Measurements from ENCODE around the gene PSD4. TPM values are rescaled to one million over a fixed set of nuclear protein-coding genes. Genes with fewer than 3 reads are reported as not detected.

Gene PSD4
- total RNA-seq, 2 donors from 2014 or later = 5.8 to 10.5 TPM

DNA sequence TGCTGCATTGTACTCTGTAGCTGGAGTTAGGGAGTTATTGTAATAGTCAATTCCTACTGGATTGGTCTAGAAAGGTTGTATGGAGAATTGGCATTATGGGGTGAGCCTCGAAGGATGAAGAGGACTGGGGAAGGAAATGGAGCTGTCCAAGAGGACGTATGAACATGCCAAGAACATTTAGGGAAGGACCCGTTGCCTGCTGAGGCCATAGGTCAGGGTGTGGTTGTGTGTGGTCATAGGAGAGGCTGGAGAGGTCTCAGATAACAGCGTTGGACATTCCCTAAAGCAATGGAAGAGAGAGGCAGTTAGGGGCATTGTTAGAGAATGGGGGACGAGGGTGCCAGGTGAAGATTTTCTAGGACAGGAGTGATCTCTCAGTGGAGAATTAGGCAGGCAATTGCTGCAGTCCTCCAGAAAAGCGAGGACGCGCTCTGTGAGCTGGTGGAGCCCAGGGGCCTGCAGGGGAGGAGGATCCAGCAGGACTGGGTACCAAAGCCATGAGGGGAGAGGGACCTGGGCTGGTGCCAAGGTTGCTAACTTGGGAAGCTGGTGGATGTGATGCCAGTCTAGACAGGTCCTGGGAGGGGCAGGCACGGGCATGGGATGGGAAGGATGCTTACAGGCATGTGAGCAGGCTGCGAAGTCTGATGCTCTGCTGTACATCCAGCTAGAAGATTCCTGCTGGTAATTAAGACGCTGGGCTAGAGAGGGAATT is 9.4 kb upstream of the PSD4 start:
- intact Hi-C loops (cut with DNase I) = no loop called here
- DNase-seq (ENCODE audit: low spot score) = peak; percentile 54

DNA sequence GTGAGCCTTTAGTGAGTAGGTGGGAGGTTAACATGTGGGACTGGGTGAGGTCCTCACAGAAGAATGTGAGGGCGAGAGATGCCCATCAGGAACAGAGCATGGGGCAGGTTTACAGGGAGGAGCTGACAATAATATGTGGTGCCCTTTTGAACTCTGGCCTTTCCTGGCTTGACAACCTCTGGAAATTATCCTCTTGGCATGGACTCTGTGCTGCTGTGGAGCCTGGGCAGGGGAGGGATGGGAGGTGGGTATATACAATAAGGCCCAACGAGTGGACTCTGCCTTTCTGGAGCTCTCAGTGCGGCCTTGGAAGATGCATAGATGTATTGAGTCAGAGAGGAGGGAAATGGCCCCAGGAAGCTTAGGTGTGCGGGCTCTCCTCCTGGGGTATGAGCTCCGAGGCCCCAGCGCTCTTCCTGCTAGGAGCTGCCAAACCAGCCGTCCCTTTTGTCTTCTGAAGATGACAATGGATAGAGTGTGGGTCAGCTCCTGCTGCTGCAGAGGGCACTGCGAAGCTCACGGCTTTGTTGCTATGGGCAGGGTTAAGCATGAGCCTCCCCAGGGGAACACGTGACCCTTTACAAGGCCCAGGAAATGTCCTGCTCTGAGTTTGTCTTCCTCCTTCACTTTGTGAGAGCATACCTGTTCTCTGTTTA is 8.7 kb upstream of the PSD4 start:
- intact Hi-C loops (cut with DNase I) = no loop called here
- DNase-seq (ENCODE audit: low spot score) = peak; percentile 23

- intact Hi-C loops (cut with DNase I) = no loop called here
- peak; percentile 34 for DNase-seq (ENCODE audit: low spot score)
These were observed 7.6 kb upstream of the PSD4 start for GRCh38 chr2:113166187-113166645.

GRCh38 chr2:113167115-113167932 is 6.4 kb upstream of the PSD4 start:
- intact Hi-C loops (cut with DNase I) = no loop called here
- DNase-seq (ENCODE audit: low spot score) = peak; percentile 75

GRCh38 chr2:113167962-113168340 is 5.8 kb upstream of the PSD4 start:
- intact Hi-C loops (cut with DNase I) = no loop called here
- peak; percentile 9 for DNase-seq (ENCODE audit: low spot score)

- intact Hi-C loops (cut with DNase I) = no loop called here
- DNase-seq (ENCODE audit: low spot score) = peak; percentile 24
These were observed 4.7 kb upstream of the PSD4 start for GRCh38 chr2:113169002-113169530.

- intact Hi-C loops (cut with DNase I) = no loop called here
- DNase-seq (ENCODE audit: low spot score) = peak; percentile 26
These were observed 4.2 kb upstream of the PSD4 start for GRCh38 chr2:113169586-113169985.

GRCh38 chr2:113171334-113172075 is 2.3 kb upstream of the PSD4 start:
- intact Hi-C loops (cut with DNase I) = no loop called here

GRCh38 chr2:113172721-113173541 is 840 bp upstream of the PSD4 start:
- intact Hi-C loops (cut with DNase I) = no loop called here

More at GRCh38 chr2:113171334-113172075, 2.3 kb upstream of the PSD4 start:
- peak; percentile 41 for DNase-seq (ENCODE audit: low spot score)

GRCh38 chr2:113174376-113174750 is 592 bp downstream of the PSD4 start:
- intact Hi-C loops (cut with DNase I) = no loop called here
- peak; percentile 67 for DNase-seq (ENCODE audit: low spot score)

More at GRCh38 chr2:113172721-113173541, 840 bp upstream of the PSD4 start:
- DNase-seq (ENCODE audit: low spot score) = peak; percentile 67

DNA sequence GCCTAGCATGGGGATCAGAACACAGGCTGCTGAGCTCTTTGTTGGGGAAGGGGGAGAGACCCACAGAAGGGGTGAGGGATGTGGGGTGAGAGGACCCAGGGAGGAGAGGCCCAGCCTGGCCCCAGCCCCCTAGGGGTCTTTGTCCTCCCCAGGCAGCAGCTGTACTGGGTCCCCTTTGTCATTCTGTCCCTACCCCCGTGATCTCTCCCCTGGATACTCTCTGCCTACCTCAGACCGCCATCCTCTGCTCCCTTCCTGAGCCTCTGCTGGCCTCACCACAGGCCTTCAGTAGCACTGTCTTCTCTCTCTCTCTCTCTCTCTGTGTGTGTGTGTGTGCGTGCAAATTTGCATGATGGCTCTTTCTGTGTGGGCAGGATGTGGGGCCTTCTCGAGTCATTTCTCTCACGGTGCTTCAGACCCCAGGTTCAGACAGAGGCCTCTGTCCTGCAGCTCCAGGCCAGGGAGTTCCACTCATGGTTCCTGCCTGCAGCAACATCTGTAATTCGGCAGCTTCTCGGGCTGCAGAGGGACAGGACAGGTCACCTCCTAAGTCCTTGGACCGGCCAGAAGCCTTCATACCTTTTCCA is 1.4 kb downstream of the PSD4 start:
- intact Hi-C loops (cut with DNase I) = no loop called here
- DNase-seq (ENCODE audit: low spot score) = peak; percentile 71

DNA sequence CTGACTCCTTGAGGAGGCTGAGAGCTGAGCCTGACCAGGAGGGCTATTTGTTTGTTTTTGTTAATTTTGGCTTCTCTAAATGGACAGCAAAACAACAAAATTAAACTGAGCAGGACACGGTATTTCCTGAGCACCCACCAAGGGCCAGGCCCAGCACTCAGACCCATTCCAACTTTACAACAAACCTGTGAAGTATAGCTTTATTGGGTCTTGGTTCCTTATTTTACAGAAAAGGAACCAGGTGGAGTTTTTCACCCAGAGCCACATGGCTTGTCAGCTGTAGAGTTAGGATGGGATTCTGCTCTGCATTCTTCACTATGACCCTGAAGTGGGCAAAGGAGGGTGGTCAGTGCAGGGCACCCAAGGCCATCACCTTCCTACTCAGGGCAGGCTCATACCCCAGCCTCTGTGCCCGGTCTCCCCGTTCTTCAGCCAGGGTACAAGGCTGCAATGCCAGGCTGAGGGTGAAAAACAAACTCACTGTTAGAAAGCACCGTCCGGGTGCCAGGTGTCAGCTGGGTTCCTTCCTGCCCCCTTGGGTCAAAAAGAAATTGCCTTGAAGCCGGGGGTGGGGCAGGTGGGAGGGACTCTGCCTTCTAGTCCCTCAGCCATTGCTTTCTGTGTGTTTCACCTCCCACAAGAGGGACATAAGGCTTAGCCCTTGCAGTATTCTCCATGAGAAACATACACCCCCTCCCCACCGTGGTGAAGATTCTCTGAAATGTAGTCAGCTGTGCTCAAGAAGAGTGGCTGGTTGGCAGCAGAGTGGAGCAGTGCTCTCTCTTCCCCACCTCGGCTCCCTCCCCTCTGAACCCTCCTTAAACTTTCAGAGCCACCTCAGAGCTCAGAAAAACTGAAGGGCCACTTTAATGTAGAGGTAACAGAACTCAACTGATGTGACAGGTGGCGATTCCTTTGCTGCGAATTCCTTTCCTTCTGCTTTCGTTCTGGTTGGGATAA is 2.2 kb downstream of the PSD4 start:
- DNase-seq (ENCODE audit: low spot score) = peak; percentile 50
- intact Hi-C loops (cut with DNase I) = no loop called here

DNA sequence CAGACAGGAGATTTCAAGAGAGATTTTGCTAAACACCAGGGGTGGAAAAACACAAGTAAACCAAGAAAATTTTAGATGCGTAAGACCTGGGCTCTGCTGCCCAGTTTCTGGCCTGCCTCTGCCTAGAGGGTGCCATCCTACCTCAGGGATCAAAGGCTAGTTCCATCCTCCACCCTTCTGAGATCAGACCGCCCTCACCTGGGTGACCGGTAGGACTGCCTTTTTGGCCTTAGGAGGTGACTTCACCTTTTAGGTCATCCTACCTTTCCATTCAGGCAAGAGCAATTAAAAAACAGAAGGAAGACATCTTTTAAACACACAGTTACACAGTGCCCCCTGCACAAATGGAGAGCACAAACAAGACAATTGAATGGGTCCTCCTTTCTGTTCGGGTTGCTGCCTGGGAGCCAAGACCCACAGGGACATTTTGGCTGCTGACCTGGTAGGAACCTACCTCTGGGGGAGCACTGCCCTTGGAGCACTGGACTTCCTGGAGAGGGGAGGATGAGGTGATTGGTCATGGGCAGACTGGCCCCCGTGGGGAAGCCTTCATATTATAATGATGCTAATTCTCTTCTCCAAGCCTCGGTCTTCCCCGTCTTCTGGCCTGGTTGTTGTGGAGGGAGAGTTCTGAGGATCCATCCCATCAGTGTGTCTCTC is 3.1 kb downstream of the PSD4 start:
- peak; percentile 60 for DNase-seq (ENCODE audit: low spot score)
- intact Hi-C loops (cut with DNase I) = no loop called here

DNA sequence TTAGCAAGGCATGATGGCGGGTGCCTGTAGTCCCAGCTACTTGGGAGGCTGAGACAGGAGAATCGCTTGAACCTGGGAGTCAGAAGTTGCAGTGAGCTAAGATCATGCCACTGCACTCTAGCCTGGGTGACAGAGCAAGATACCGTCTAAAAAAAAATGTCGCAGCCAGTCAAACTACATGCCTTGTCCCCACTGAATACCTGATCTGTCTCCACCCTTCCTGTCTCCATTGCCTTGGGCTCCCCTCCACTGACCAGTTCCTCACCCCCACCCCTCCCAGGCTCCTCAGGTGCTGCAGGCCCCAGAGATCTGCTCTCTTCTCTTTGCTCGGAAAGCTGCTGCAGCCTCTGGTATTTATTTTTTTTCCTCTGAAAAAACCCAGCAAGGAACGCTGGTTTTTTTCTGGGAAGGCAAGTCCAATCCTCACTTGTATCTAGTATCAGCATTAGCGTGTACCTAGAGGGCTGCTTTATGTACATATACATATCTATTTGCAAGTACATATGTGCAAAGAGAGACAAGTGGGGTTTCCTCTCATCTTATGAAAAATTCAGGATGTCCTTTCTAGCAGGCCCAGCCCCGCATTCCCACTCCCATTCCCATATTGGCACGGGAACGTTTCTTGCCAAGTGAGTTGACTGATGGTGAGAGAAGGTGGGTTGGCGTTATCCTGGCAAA is 4.4 kb downstream of the PSD4 start:
- intact Hi-C loops (cut with DNase I) = no loop called here
- DNase-seq (ENCODE audit: low spot score) = peak; percentile 16

DNA sequence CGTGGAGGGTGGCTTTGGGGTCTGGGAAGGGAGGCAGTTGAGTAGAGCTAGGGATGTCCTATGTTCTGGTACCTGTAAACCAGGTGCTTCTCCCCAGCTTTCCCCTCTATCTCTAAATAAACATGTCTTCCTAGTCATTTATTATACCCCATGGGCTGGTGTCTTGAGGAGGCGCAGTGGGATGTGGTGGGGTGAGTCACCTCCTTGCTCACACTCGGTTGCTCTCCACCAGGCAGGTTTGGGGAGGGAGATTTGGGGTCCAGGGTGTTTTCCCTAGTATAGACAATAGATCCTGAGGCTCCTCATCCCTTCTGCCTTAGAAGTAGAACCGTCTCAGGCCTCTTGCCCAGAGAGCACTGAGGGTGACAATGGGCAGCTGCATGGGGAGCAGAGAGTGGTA is 5.1 kb downstream of the PSD4 start:
- intact Hi-C loops (cut with DNase I) = no loop called here
- peak; percentile 22 for DNase-seq (ENCODE audit: low spot score)
